ENCODE measurements around the gene CCDC167. TPM values are rescaled to one million over a fixed set of nuclear protein-coding genes. Genes with fewer than 3 reads are reported as not detected.

Gene CCDC167
- total RNA-seq, 2 experiments from 2014 or later = 81.4 to 138 TPM

DNA sequence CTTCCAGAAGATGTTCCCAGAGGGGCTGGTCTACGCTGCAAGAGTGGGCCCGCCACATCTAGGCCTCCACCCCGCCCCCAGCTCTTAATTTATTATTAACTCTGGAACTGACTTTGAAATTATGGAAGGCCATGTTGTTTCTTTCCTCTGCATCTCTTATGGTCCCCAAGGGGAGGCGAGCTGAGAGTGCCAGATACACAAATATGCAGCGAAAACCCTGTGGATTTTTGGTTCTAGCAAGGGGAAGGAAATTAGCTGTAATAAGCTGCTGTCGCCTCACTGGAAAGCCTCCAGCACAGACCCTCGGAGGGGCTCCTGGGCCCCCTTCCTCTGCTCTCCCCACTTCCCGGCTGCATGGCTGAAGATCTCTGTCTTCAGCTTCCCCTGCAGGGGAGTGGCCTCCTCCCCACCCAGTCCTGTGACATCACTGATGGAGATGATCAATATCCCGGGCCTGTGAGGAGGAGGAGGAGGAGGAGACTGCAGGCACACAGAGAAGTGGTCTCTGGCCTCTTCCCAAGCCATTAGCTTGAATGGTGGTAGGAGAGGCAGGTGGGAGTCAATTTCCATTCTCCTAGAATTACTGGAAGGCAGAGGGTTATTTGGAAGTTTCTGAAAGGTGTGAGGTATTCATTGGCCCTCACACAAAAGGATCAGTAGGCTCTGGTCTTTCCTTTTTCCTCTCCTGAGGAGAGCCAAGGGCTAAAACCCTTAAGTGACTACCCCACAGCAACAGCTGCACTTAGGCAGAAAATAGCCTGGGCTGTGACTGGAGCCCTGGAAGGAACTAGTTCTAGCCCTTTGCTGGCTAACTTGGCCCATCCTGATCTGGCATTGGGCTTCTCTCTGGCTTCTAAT, 39.7 kb upstream of the CCDC167 start:
- Histone ChIP-seq H3K36me3 (ENCODE audit: insufficient read depth, low read length) (no peaks in the 10 kb centered on the region), H3K79me2 (ENCODE audit: insufficient read depth, low read depth, low read length) (no peaks in the 10 kb centered on the region), H3K4me3 (ENCODE audit: low read depth, low read length, poor library complexity, severe bottlenecking) (no peak overlapping the region), H3K4me1 (ENCODE audit: insufficient read depth, low read length, poor library complexity, severe bottlenecking) (peaks cover 4% of the 10 kb centered on the region), H3K27ac (ENCODE audit: low read depth, low read length, poor library complexity, severe bottlenecking) (no peak overlapping the region), H3K9me3 (ENCODE audit: low read length) (no peaks in the 10 kb centered on the region), H2AFZ (ENCODE audit: low read length) (no peak overlapping the region), H3K4me2 (ENCODE audit: low read length) (no peak overlapping the region), H4K20me1 (ENCODE audit: insufficient read depth, low read length) (no peaks in the 10 kb centered on the region), H3K9me2 (ENCODE audit: insufficient read depth, low read length) (no peaks in the 10 kb centered on the region)
- CTCF ChIA-PET (ENCODE audit: unreplicated experiment) = interaction anchor here (1.0 to 1.4 kb wide), 3 partner anchors 8 to 27 kb away, joined by 3 to 6 read pairs (median 4); no protein-coding TSS in a partner anchor
- TF ChIP-seq, protein P1, sequence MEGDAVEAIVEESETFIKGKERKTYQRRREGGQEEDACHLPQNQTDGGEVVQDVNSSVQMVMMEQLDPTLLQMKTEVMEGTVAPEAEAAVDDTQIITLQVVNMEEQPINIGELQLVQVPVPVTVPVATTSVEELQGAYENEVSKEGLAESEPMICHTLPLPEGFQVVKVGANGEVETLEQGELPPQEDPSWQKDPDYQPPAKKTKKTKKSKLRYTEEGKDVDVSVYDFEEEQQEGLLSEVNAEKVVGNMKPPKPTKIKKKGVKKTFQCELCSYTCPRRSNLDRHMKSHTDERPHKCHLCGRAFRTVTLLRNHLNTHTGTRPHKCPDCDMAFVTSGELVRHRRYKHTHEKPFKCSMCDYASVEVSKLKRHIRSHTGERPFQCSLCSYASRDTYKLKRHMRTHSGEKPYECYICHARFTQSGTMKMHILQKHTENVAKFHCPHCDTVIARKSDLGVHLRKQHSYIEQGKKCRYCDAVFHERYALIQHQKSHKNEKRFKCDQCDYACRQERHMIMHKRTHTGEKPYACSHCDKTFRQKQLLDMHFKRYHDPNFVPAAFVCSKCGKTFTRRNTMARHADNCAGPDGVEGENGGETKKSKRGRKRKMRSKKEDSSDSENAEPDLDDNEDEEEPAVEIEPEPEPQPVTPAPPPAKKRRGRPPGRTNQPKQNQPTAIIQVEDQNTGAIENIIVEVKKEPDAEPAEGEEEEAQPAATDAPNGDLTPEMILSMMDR (conservative IDR thresholded peaks at IDR 0.05; ENCODE audit: low read length) = no peak
- TF ChIP-seq EZH2phosphoT487 (IDR thresholded peaks at IDR 0.05; ENCODE audit: borderline replicate concordance, low read depth, low read length) = no peak
- POLR2A ChIA-PET = interaction anchor here (0.7 to 0.9 kb wide), 2 partner anchors 10 to 43 kb away, joined by 3 to 4 read pairs; no protein-coding TSS in a partner anchor
- DNase-seq (ENCODE audit: low spot score) = no peak
- BruUV-seq (replicated peaks) = no TSS peak
- intact Hi-C loops (cut with micrococcal nuclease; ENCODE audit: unreplicated experiment) = loop anchor here (2.0 kb wide), 1 partner anchor 153 kb away; no protein-coding TSS in a partner anchor

DNA sequence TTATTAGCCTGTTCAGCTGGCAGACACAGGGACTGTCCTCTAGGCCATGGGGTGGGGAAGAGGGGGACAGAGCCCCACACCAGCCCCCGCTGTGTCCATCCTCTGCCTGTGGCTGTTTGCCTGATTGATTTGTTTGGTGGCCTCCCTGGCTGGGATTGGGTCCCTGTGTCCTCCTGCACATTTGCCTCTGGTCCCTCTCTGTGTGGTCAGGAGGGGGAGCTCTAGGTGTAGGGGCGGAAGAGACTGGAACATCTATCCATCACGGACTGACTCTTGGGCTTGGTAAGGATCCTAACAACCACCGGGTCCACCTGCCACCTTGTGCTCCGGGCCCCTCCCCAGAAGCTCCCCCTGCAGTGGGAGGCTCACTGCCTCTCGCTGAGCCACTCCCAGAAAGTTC, 38.4 kb upstream of the CCDC167 start:
- Histone ChIP-seq H3K79me2 (ENCODE audit: insufficient read depth, low read depth, low read length) (no peaks in the 10 kb centered on the region), H2AFZ (ENCODE audit: low read length) (no peak overlapping the region), H3K27ac (ENCODE audit: low read depth, low read length, poor library complexity, severe bottlenecking) (no peak overlapping the region), H3K9me3 (ENCODE audit: low read length) (no peaks in the 10 kb centered on the region), H3K4me2 (ENCODE audit: low read length) (no peak overlapping the region), H3K9me2 (ENCODE audit: insufficient read depth, low read length) (no peaks in the 10 kb centered on the region), H4K20me1 (ENCODE audit: insufficient read depth, low read length) (no peaks in the 10 kb centered on the region), H3K36me3 (ENCODE audit: insufficient read depth, low read length) (no peaks in the 10 kb centered on the region), H3K4me1 (ENCODE audit: insufficient read depth, low read length, poor library complexity, severe bottlenecking) (no peaks in the 10 kb centered on the region), H3K4me3 (ENCODE audit: low read depth, low read length, poor library complexity, severe bottlenecking) (no peak overlapping the region)
- no TSS peak for BruUV-seq (replicated peaks)
- TF ChIP-seq, protein P1 (conservative IDR thresholded peaks at IDR 0.05; ENCODE audit: low read length) = peak; percentile 68
- no peak for TF ChIP-seq EZH2phosphoT487 (IDR thresholded peaks at IDR 0.05; ENCODE audit: borderline replicate concordance, low read depth, low read length)
- no peak for DNase-seq (ENCODE audit: low spot score)
- ChIA-PET POLR2A (interaction anchor here (0.9 kb wide), 1 partner anchor 12 kb away, joined by 3 read pairs; no protein-coding TSS in a partner anchor), CTCF (ENCODE audit: unreplicated experiment) (interaction anchor here (0.6 to 1.4 kb wide), 5 partner anchors 9 to 351 kb away, joined by 3 to 7 read pairs (median 4); no protein-coding TSS in a partner anchor)
- intact Hi-C loops (cut with micrococcal nuclease; ENCODE audit: unreplicated experiment) = loop anchor here (2.0 kb wide), 1 partner anchor 155 kb away; no protein-coding TSS in a partner anchor

All from OCI-LY7 (cell line).